Epidermal melanocyte (primary cell): ENCODE data around the gene IL16.
"Not testable (repeated sequence)": the region's sequence is repeated elsewhere in the genome, so short reads cannot be mapped to it uniquely, and the experiment has no call there.

Experiments used
- DNase-seq: peaks from one replicate; pipeline ENCODE4 v3.0.0; 2011; ENCODE audit warnings: low spot score; ENCODE audit not compliant: insufficient read length

IL16 gene

DNA sequence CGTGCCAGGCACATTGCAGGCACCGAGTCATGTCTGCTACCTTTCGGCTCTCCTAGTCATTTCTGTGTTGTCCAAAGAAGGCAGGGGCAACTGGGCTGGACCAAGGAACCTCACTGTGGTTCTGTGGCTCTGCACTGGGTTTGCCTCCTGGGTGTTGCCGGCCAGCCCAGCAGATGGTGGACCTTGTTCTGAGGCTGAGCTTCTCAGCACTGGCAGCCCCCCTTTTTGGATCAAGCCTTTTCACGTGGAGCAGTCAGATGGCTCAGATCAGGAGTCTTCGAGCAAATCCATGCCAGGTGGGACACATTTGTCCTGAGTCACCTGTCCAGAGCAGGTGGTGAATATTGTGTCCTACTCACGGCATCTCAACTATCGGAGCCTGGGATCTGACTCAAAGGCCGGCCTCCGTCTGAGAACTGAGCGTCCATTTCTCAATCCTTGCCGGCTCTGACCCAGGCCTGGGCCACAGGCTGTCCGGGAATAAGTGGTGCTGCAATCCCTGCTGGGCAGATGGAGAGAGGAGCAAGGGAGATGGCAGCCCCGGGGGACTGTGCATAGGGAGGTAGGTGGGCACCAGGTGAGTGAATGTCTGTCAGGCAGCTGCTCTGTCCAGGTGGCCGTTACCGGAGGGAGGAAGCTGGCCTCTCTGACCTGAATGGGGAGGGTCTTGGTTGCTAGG lies at the start of gene IL16:
Gene IL16, plus strand, starts transcription at position 304 of the 679 bp plus-strand sequence. CDS start 28,521 bp downstream, outside the sequence.
- DNase-seq, result no peak

DNA sequence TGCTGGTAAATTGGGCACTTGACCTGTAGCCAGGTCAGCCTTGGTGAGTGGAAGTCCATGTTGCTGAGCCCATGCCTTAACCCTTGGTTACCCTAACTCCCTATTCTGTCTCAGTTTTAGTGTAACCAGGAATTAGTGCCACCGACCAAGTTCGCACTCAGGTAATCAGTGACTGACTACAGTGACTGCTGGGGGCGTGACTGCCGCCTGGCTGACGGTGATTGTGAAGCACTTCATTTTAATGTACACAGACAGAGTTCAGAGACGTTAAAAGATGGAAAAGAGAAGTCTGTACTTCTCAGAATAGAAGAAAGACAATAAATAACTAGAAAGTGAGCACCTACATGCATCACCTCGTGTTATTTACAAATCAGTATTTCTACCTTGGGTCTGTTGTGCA lies 45.3 kb upstream of the IL16 start:
- no peak for DNase-seq

DNA sequence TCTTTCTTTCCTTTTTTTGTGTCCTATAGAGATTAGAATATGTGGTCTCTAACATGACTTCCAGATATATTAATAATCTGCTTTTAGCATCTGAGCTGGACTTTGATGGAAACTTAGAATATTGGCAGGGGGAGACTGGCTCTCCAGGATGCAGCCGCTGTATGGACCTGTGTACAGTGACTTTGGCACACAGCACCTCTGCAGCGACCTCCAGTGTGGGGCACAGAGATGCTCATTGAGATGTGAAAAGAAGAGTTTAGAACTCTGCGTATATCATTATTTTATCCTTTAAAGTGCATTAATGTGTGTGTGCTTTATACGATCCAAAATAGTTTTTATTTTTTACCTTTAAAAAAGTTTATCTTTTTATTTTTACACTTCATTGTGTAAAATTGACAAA lies 44.3 kb upstream of the IL16 start:
- DNase-seq, result no peak

DNA sequence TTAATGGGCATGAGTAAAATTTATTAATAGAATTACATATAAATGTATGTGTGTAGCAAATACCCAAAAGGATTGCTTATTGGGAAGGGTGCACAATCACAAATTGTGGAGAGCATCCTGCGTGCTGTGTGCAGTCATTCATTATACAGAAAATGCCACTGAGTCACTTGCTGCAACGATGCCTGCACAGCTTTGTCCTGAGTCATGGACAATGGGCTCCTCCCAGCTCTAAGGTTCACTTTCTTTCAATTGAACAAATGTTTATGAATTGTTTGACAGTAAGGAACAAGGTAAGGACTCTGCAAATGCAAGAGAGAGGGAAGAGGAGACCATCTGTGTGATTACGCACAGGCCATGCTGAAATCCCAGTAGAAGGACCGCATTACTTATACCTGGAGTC lies 43.9 kb upstream of the IL16 start:
- DNase-seq, result no peak

DNA sequence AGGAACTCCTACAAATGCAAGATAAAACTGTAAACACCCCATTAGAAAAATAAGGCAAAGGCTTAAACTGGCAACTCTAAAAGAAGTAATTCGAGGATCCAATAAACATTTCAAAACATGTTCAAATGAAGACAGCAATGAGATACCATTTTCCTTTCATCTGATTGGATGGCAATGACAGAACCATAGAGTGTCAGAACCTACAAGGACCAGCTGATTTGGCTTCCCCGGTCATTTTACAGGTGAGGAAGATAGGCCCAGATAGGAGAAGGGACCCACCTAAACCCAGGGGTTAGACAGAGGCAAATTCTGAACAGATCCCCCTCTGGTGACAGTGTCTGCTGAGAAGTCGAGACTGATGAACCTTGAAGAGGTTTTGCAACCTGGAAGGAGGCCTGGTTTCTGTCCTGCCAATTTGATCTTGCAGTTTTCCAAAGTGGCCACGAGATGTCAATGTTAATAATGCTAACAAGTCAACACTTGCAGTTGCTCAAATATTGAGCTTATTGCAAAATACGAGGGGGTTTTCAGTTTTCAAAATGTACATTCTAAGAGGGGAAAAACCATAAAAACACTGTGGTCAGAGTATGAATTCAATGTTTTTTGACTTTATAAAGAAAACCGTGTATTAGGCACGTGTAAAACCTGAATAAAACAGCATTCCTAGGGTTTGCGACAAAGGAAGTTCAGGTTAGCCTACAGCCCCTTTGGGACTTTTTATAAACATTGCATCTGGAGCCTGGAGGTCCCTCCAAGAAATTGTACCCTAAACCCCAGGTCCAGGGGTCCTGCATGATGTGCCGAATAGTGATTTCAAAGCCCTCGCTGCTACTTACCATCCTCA lies 41.1 kb upstream of the IL16 start:
- peak; percentile 57 for DNase-seq

DNA sequence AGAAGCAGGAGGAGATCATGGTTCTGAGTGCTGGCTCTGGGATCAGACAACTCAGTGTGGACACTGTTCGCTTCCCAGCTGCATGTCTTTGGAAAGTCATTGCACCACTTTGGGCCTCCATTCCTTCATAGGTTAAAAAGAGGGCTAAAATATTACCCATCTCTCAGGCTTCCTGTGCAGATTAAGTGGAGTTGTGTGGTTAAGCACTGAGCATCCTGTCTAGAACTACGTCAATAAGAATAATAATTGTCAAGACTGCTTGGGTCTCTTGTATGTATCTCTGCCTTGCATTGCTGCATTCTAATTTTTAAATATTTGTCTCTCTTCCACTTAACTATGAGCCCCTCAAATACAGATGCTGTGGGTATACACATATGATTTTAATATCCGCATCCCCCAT lies 40.4 kb upstream of the IL16 start:
- no peak for DNase-seq

DNA sequence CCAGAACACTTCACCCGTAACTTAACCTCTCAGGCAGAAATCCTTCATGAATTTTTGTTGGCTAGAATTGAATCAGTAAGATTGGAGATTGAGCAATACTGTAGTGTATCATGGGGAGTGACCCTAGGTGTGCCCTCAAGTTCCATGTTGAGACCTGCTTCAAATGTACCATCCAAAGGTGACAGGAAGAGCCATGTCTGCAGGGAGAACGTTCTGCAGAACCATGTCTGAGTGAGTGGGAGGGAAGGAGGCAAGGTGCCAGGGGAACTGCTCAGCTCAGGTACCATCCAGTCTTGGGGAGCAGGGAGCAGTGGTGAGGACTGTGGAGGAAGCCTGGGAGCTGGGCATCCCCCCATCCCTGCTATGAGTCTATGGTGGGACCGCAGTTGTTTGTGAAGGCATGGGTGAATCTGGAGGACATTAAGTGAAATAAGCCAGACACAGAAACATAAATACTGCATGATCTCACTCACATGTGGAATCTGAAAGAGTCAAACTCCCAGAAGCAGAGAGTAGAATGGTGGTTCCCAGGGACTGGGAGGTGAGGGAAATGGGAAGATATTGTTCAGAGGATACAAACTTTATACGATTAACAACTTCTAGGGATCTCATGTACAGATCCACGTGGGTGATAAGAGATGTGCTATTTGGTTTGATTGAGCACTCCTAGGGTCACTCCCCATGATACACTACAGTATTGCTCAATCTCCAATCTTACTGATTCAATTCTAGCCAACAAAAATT lies 39.3 kb upstream of the IL16 start:
- no peak for DNase-seq

DNA sequence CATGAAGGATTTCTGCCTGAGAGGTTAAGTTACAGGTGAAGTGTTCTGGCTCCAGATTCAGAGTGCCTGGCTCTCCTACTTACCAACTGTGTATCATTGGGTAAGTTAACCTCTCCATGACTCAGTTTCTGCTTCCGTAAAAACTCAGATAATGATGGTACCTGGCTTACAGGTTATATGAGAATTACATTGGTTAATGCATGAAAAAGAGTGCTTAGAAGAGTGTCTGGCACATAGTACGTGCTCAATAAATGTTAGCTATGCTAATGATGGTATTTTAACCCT lies 38.8 kb upstream of the IL16 start:
- no peak for DNase-seq

DNA sequence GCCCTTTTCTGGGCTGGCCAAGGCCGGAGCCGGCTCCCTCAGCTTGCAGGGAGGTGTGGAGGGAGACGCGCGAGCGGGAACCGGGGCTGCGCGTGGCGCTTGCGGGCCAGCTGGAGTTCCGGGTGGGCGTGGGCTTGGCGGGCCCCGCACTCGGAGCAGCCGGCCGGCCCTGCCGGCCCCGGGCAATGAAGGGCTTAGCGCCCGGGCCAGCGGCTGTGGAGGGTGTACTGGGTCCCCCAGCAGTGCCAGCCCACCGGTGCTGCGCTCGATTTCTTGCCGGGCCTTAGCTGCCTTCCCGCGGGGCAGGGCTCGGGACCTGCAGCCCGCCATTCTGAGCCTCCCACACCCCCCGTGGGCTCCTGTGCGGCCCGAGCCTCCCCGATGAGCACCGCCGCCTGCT lies 38.1 kb upstream of the IL16 start:
- DNase-seq, result not testable (repeated sequence)

DNA sequence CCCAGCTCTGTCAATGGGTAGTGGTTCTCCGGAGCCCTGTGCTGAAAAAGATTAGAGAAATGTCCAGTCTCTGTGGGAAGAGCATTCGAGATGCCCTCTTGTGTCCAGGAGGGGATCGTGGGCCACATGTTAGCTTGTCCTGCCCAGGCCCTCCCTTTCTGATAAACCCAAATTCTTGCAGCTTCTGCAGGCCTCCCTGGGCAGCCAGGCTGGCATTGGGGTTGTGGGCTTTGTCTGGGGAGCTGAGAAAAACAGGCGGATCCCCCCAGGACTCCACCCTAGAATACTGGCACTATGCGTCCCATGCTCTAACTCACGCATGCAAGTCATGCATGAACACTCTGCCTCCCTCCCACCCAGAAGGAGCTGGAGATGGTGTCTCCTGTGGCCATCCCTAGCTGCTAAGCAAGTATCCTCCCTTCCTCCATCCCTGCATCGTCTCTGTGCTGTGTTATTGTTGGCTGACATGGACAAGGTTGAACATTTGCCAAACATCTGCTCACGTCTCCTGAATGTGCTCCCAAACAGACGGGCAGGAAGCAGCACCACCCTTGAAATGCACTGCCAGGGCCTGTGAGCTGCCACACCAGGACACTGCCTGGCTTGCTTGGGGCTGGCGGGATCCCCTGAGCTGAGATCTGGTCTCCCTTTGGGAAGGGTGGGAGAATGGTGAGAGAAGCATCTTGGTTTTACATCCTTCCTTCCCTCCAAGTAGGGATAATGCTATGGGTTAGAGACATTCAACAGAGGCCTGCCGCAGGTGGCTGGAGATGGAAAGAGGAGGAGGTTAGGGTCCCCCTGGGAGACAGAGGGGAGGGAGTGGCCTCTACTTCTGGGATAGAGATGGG lies 36.1 kb upstream of the IL16 start:
- DNase-seq, result peak; percentile 56

DNA sequence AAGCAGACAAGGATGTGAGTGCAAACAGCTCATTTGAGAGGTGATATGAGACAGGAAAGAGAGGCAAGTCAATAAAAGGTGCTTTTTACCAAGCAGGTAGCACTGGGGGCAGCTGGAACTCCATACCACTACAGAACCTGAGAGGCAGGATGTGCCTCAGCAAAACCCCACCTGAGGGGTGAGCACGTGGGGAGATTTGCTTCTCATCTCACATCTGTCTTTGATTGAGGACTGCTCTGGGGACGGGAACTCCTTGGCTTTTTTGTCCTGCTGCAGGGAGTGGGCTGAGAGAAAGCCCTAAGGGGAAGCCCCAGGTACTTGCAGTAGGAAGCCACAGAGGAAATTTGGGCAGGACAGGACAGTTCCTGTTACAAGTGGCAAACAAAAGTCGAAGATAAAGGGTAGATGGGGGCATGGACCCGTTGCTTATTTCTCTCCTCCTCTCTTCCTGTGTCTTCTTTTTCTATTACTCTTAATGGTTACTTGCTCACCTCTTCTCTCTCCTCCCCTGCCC lies 35.5 kb upstream of the IL16 start:
- DNase-seq, result no peak

DNA sequence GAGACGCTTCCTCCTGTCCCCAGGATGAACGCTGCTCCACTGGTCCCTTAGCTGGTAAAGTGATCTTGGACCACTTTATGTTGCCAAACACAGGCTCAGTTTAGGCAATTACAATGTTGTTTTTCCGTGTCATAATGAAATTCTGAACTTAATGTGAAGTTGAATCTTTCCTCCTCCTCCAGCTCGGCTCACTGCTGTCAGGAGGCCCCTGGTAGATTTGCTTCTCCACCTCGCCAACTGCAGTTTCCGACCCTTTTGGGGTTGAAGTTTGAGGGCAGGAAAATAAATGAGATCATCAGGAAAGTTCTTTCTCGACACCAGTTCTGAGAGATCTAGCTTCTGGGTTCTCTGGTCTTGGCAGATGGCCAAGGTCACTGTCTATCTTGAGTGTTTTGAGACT lies 34.8 kb upstream of the IL16 start:
- no peak for DNase-seq

DNA sequence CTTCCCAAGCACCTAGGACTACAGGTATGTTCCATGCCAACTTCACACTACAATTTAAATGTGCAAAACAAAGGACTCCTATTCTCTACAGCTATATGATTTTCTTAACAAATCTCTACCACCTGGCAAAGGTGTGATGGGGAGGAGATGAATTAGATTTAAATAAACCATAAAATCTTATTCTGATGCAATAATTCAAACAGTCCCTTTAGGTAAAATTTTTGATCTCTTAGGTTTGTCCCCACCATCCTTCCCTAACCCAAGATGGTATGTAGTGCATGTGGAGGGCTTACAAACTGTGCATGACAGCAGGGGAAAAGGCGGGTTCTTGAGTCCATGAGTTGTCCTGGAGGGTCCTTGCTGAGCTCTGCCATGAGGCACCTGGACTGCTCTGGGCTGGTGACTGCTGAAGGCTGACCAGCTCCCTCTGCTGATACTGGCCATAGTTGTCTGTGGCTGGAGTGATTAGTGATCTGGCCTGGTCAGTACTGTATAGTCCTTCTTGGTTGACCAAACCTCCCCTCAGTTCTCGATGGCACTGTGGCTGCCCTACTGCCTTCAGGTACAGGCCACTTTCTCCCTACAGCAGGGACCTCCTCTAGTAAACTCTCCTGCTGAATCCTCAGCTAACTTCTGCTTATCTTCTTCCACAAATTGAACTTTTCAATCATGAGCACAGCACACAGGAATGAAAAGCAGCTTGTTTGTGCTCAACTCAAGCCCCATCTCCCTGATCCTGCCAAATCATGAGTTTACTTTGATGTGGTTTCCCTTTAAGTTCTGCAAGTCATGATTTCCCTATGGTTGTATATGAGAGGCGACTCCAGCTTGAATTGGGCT lies 32.5 kb upstream of the IL16 start:
- DNase-seq, result no peak

DNA sequence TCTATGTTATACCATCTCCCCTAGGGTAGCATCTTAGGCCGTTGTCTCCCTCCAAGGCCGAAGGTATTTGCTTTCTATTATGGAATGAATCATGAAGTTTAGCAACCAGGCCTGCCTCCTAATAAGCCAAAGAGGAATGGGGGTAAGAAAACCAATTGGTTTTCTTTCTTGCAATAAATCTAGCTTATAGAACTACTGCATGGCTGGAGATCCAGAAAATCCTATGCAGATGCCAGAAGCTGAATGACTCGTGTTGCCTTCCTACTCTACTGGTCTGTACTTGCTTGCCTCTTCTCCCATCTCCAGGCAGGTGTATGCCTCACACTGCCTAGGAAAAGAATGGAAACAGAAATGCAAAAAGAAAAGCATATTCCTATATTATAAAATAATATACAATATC lies 31.1 kb upstream of the IL16 start:
- no peak for DNase-seq

DNA sequence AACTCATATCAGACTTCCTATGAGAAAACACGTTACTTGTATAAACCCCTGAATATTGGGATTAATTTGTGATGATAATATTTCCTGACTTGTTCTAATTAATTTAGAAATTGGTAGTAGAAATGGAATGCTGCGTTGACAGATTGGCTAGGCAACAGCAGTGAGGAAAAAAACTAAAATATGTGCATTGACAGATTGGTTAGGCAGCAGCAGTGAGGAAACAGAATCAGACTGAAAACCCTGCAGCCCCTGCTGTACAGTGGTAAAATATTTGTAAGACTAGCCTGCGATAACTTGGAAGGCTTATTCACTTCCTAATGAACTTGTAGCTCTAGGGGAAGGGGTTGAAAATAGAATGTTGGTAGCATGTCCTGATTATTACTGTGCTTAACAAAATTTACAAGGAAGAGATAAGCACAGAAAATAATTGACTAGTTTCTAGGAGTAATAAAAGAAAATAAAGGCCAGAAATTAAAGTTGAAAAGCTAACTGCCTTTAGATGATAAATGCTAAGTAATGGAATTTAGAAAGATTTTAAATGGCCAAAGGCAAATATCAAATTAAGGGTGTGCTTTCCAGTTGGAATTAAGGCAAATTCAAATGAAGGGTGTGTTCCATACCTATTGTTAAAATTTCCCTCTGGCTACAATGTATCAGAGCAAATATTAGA lies 29.9 kb upstream of the IL16 start:
- DNase-seq, result no peak

DNA sequence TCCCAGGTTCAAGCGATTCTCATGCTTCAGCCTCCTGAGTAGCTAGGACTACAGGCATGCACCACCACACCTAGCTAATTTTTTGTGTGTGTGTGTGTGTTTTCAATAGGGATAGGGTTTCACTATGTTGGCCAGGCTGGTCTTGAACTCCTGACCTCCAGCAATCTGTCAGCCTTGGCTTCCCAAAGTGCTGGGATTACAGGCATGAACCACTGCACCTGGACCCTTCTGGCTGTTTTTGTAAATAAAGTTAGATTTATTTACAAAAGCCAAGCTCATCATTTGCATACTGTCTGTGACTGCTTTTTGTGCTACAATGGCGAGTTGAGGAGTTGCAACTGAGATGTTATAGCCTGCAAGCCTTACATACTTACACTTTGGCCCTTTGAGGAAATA lies 28.6 kb upstream of the IL16 start:
- no peak for DNase-seq

DNA sequence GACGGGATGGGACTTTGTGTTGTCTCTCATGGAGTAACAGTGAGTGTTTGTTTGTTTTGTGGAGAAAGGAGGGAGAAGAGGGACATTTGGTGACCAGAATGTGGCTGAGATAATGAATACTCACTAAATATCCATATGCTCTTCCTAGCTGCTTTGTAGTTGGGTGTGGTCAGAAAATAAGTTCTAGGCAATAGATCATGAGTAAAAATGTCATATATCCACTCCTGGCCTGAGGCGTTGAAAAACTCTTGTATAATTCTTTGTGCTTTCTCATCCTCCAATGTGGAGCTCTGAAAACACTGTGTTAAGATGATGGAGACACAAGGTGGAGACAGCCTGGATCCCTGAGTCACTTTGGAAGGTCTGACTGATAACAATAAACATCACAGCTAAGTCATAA lies 28.0 kb upstream of the IL16 start:
- DNase-seq, result no peak

DNA sequence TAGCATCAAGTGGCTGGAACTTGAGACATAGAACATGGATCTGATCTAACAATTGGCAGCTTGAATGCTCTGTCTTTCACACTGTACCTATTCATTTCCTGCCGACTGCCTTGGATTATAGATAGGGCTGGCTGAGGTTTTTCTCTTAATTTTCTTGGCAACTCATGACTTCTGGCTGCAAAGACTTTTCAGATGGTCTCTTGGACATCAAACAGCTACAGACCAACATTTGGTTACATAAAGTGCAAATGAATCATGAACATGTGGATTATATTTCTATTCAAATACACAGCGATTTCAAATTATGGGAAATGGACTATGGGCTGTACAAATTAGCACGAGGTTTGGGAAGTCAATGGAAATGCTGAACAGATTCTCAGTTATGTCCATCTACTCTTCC lies 26.2 kb upstream of the IL16 start:
- no peak for DNase-seq

DNA sequence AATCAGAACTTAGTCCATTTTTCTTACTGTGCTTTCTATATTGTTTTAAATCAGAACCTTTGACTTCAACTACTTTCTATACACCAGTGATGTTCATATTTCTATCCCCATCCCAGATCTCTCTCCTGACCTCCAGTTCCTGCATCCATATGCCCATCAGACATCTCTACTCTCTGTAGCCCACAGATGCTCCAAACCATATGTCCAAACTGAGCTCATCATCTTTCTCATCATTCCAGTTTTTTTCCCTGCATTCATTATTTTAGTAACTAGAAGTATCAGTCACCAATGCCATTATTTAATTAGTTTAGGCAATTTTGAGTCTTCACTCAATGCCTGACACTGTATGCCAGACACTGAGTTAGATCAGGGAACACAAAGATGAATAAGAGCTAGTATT lies 25.4 kb upstream of the IL16 start:
- DNase-seq, result no peak
